AG08396 (cell line): Measurements from ENCODE around the gene TPR.
A peak's percentile ranks its signal among the peaks of the same experiment; 100 is the strongest.

Source experiments
- DNase-seq: peaks from one replicate; pipeline ENCODE4 v3.0.0; 2012; ENCODE audit warnings: low spot score, mixed read lengths

TPR gene

DNA sequence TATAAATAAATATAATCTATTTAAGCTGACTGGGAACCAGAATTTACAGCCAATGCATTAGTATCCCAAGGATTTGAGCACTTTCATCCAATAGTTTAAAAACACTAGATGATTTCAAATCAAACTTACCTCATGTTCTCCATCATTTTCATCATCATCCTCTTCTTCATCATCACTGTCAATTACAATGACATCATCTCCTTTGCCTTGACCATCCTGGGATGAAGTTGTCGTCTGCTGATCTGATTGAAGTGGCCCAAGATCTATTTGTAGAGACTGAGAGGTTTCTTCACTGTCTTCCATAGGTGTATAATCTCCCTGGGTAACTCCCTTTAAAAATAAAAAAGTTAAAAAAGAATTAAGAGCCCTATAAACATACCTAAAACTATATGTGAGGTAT lies 47.7 kb downstream of the TPR start:
- no peak for DNase-seq

DNA sequence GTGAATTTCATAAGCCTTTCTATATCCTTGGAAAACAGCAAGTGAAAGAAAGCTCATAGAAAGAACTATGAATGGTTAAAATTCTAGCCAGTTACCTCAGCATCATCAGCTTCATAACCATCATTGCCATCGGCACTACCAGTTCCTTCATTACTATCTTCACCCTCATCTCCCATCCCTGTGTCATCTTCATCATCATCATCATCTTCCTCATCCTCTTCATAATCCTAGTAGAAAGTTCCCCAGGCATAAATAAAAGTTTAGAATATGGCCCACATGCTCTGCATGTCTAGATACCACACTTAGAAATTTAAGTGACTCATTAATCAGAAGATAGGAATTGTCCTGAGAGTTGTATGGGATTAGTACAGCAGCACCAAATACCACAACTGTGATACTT lies 49.0 kb downstream of the TPR start:
- no peak for DNase-seq

DNA sequence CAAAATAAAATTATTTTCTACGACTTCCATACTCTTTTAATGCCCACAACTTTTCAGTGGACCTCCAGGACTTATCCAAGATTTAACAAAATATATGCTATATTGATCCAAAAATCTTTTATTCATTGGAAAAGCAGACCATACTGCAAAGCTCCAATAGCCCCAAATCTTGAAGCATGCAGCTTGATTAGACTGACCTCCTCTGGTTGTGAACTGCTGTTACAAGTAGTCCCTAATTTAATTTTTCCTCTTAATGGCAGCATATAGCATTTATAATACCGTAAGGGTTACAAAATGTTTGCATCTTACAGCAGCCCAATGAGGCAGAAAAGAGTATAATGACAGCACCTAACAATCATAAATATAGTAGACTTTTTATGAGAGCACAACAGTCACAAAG lies 49.8 kb downstream of the TPR start:
- no peak for DNase-seq

GRCh38 chr1:186323865-186324264 lies 51.2 kb downstream of the TPR start:
- no peak for DNase-seq

- no peak for DNase-seq
These were observed 59.5 kb downstream of the TPR start for GRCh38 chr1:186315570-186315969.

DNA sequence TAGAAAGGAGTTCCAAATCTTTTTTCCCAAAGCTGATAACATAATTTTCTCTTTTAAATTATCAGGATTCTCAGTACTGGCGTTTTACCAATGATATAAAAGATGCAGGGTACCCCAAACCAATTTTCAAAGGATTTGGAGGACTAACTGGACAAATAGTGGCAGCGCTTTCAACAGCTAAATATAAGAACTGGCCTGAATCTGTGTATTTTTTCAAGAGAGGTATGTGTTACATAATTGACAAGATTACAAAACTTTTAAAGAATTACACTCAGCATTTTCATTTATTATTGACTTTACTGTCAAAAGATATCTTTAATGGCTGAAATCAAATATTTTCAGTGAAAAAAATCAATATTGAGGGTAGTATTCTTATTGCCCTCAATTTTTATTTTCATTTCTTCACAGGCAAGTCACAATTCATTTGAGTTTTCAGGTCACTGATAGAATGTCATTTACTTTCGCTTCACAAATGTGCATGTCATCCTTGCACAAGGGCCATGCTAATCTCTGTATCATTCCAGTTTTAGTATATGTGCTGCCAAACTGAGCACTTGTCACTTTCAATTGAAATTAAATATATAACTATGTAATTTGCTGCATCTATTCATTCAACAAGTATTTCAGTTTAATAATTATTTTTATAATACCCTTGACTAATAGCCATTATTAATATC lies 63.5 kb downstream of the TPR start:
- no peak for DNase-seq

GRCh38 chr1:186310307-186310706 lies 64.7 kb downstream of the TPR start:
- DNase-seq = no peak

DNA sequence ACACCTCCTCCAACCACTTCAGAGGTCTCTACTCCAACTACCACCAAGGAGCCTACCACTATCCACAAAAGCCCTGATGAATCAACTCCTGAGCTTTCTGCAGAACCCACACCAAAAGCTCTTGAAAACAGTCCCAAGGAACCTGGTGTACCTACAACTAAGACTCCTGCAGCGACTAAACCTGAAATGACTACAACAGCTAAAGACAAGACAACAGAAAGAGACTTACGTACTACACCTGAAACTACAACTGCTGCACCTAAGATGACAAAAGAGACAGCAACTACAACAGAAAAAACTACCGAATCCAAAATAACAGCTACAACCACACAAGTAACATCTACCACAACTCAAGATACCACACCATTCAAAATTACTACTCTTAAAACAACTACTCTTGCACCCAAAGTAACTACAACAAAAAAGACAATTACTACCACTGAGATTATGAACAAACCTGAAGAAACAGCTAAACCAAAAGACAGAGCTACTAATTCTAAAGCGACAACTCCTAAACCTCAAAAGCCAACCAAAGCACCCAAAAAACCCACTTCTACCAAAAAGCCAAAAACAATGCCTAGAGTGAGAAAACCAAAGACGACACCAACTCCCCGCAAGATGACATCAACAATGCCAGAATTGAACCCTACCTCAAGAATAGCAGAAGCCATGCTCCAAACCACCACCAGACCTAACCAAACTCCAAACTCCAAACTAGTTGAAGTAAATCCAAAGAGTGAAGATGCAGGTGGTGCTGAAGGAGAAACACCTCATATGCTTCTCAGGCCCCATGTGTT lies 66.6 kb downstream of the TPR start:
- no peak for DNase-seq

GRCh38 chr1:186307445-186307844 lies 67.6 kb downstream of the TPR start:
- no peak for DNase-seq

- no peak for DNase-seq
These were observed 68.5 kb downstream of the TPR start for GRCh38 chr1:186306533-186306932.

- peak; percentile 39 for DNase-seq
These were observed 69.8 kb downstream of the TPR start for GRCh38 chr1:186304982-186305949.

- no peak for DNase-seq
These were observed 71.1 kb downstream of the TPR start for GRCh38 chr1:186303911-186304310.

GRCh38 chr1:186302381-186302920 lies 72.6 kb downstream of the TPR start:
- no peak for DNase-seq

GRCh38 chr1:186301448-186301847 lies 73.6 kb downstream of the TPR start:
- no peak for DNase-seq

DNA sequence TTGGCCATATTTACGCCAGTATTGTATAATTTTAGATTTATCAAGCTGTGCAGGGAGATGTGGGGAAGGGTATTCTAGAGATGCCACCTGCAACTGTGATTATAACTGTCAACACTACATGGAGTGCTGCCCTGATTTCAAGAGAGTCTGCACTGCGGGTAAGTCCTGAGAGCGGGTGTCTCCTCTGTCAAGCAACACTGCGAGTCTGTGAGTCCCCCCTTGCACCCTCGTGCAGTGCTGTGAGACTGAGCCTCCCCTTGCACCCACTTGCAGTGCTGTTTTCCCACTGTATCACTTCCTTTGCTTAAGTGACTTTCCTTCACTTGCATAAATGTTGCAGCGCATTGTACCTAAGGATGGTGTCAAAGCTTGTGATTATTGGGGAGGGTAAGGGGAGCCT lies 75.0 kb downstream of the TPR start:
- no peak for DNase-seq

- no peak for DNase-seq
These were observed 75.5 kb downstream of the TPR start for GRCh38 chr1:186299570-186299969.

GRCh38 chr1:186298851-186299250 lies 76.2 kb downstream of the TPR start:
- DNase-seq = no peak

DNA sequence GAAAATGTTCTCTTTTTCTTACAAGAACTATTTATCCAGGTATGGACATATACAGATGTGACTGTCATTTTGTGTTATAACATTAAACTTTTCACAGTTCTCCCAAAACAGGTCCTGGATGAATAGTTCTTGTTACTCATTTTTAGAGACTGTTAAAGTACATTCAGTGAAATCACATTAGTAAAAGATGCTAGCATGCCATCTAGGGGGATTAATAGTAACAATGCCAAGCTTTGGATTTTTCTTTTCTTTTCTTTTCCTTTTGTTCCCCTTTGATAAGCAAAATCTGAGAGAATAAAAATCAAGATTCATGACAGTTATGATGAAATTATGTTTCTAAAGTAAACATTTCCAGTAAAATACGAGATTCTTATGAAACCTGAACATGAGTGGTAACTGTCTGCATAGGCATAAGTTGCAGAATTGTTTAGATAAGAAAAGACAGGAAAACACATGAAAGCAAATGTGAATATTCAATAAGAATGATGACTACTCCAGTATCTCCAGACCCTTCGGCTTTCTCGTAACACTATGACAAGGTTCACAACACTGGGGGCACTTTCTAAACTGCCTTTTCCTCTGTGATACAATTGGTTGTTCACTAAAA lies 77.5 kb downstream of the TPR start:
- no peak for DNase-seq

DNA sequence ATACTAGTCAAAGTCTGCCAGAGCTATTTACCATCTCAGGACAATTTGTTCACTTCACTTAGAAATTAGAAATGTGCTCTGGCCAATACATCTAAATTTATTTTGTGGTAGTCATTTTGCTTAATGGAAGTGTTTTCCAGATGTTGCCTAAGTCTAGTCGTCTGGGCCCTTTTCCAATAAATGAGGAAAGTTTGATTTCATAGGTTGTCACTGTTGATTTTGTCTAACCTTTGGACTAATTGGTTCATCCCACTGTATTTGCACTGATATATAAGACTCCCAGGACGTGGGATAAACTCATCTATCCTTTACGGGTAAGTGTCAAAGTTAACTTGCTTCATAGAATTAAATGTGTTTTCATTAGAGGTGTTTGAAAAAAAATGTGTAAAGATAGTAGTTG lies 79.1 kb downstream of the TPR start, which contains the start of gene PRG4:
PRG4 (plus strand) TSS at position 300 of the 400 bp plus-strand sequence.
- no peak for DNase-seq

- no peak for DNase-seq
These were observed 82.2 kb downstream of the TPR start for GRCh38 chr1:186292875-186293274.

- no peak for DNase-seq
These were observed 83.8 kb downstream of the TPR start for GRCh38 chr1:186291271-186291670.
